ENCODE data around the gene OBI1. TPM values are rescaled to one million over a fixed set of nuclear protein-coding genes. Genes with fewer than 3 reads are reported as not detected.

The OBI1 gene
- total RNA-seq, 1 donor from 2014 or later: 26.1 TPM

GRCh38 chr13:78594456-78594975 is 64.4 kb downstream of the OBI1 start:
- Mint-ChIP-seq H3K4me1 (peaks cover 5% of the 10 kb centered on the region), H3K4me3 (peak overlapping the region; percentile 44), H3K27me3 (ENCODE audit: low read depth) (peaks cover 97% of the 10 kb centered on the region), H3K36me3 (ENCODE audit: low read depth) (no peaks in the 10 kb centered on the region), H3K9me3 (no peaks in the 10 kb centered on the region), H3K27ac (ENCODE audit: unreplicated experiment) (no peak overlapping the region)
- no peak for DNase-seq (ENCODE audit: low read depth, low spot score)
- TF ChIP-seq CTCF (conservative IDR thresholded peaks at IDR 0.05): no peak

GRCh38 chr13:78593652-78594455 is 65.1 kb downstream of the OBI1 start:
- H3K4me3 Mint-ChIP-seq: peak overlapping the region; percentile 44
- peaks cover 5% of the 10 kb centered on the region for H3K4me1 Mint-ChIP-seq
- H3K27me3 Mint-ChIP-seq (ENCODE audit: low read depth): peaks cover 97% of the 10 kb centered on the region
- TF ChIP-seq CTCF (conservative IDR thresholded peaks at IDR 0.05): no peak
- H3K9me3 Mint-ChIP-seq: no peaks in the 10 kb centered on the region
- no peaks in the 10 kb centered on the region for H3K36me3 Mint-ChIP-seq (ENCODE audit: low read depth)
- DNase-seq (ENCODE audit: low read depth, low spot score): no peak
- H3K27ac Mint-ChIP-seq (ENCODE audit: unreplicated experiment): no peak overlapping the region

GRCh38 chr13:78593129-78593528 is 65.8 kb downstream of the OBI1 start:
- DNase-seq (ENCODE audit: low read depth, low spot score): no peak
- no peak overlapping the region for H3K27ac Mint-ChIP-seq (ENCODE audit: unreplicated experiment)
- H3K27me3 Mint-ChIP-seq (ENCODE audit: low read depth): peaks cover 97% of the 10 kb centered on the region
- no peak overlapping the region for H3K4me3 Mint-ChIP-seq
- no peaks in the 10 kb centered on the region for H3K36me3 Mint-ChIP-seq (ENCODE audit: low read depth)
- no peaks in the 10 kb centered on the region for H3K9me3 Mint-ChIP-seq
- no peak for TF ChIP-seq CTCF (conservative IDR thresholded peaks at IDR 0.05)
- H3K4me1 Mint-ChIP-seq: peaks cover 5% of the 10 kb centered on the region

- no peak overlapping the region for H3K4me3 Mint-ChIP-seq
- DNase-seq (ENCODE audit: low read depth, low spot score): no peak
- peaks cover 5% of the 10 kb centered on the region for H3K4me1 Mint-ChIP-seq
- H3K9me3 Mint-ChIP-seq: no peaks in the 10 kb centered on the region
- H3K36me3 Mint-ChIP-seq (ENCODE audit: low read depth): no peaks in the 10 kb centered on the region
- H3K27me3 Mint-ChIP-seq (ENCODE audit: low read depth): peaks cover 97% of the 10 kb centered on the region
- TF ChIP-seq CTCF (conservative IDR thresholded peaks at IDR 0.05): no peak
- no peak overlapping the region for H3K27ac Mint-ChIP-seq (ENCODE audit: unreplicated experiment)
These were observed 66.4 kb downstream of the OBI1 start for GRCh38 chr13:78592584-78592983.

- Mint-ChIP-seq H3K4me3 (no peak overlapping the region), H3K4me1 (peaks cover 5% of the 10 kb centered on the region), H3K27me3 (ENCODE audit: low read depth) (peaks cover 96% of the 10 kb centered on the region), H3K27ac (ENCODE audit: unreplicated experiment) (no peak overlapping the region), H3K36me3 (ENCODE audit: low read depth) (no peaks in the 10 kb centered on the region), H3K9me3 (no peaks in the 10 kb centered on the region)
- peak; percentile 71 for DNase-seq (ENCODE audit: low read depth, low spot score)
- TF ChIP-seq CTCF (conservative IDR thresholded peaks at IDR 0.05): no peak
These were observed 69.7 kb downstream of the OBI1 start for GRCh38 chr13:78589206-78589605.

Measured in neural crest cell (in vitro differentiated cells).